Prostate gland (tissue), 2 donors: ENCODE results near the gene ZNF784. TPM values are rescaled to one million over a fixed set of nuclear protein-coding genes. Genes with fewer than 3 reads are reported as not detected.

Experiments
- DNase-seq: peaks from one replicate; pipeline ENCODE4 v3.0.0-alpha.2; 2019; ENCODE audit warnings: low spot score
- H3K27ac ChIP-seq, 2 donors: fragments of 200-600 bp; sonication (generic); 2 replicates each; pipeline ENCODE4 v1.5.1; 2017 to 2019
- H3K27me3 ChIP-seq: fragments of 200-600 bp; sonication (generic); replicated peaks from 2 replicates; pipeline ENCODE4 v1.5.1; 2019; ENCODE audit not compliant: insufficient read depth
- H3K36me3 ChIP-seq, 2 donors: fragments of 200-600 bp; sonication (generic); 1 replicate in 1 of 2; 2 replicates in 1 of 2; pipeline versions ENCODE4 v1.5.1 to v1.8.1; 2017 to 2019
- H3K4me1 ChIP-seq: fragments of 200-600 bp; sonication (generic); replicated peaks from 2 replicates; pipeline ENCODE4 v1.5.1; 2019
- H3K4me3 ChIP-seq, 2 donors: fragments of 200-600 bp; sonication (generic); 2 replicates each; pipeline ENCODE4 v1.5.1; 2017 to 2019
- H3K9me3 ChIP-seq: fragments of 200-600 bp; sonication (generic); 2 replicates; pipeline ENCODE4 v1.5.1; 2017
- CTCF ChIP-seq, 4 experiments: fragments of 200-600 bp in 2 of 4; fragments of 450-650 bp in 2 of 4; sonication (generic) in 2 of 4; IDR thresholded peaks; 1 replicate in 3 of 4; 2 replicates in 1 of 4; pipeline ENCODE4 v1.5.1; 2016 to 2019; ENCODE audit warnings: antibody characterized with exemption in 4 of 4, mild to moderate bottlenecking in 2 of 4, moderate library complexity in 2 of 4
- POLR2A ChIP-seq: fragments of 450-650 bp; IDR thresholded peaks from one replicate; pipeline ENCODE4 v1.6.1; 2016; ENCODE audit warnings: antibody characterized with exemption, mild to moderate bottlenecking
- POLR2AphosphoS5 ChIP-seq: sonication (generic); formaldehyde crosslinking; IDR thresholded peaks from one replicate; pipeline ENCODE4 v1.6.1; 2017; ENCODE audit warnings: antibody characterized with exemption
- WGBS: methylation state at CpG from one replicate; pipeline ENCODE4 v1.1.5; 2018; 5-methylcytosine and 5-hydroxymethylcytosine counted together
- intact Hi-C: fragments of 100-400 bp; cut with DNase I; formaldehyde crosslinking; loops from one replicate; pipeline ENCODE4 v1.14.2; 2022
- total RNA-seq, 2 donors: library from RNA; depleted of rRNA; stranded (reverse); fragments of >200 nt; gene quantifications; one replicate each; pipeline ENCODE4 v1.1.0, GENCODE V29; 2016

ZNF784 gene
- total RNA-seq, 2 donors from 2014 or later: 8.9 to 17.2 TPM

DNA sequence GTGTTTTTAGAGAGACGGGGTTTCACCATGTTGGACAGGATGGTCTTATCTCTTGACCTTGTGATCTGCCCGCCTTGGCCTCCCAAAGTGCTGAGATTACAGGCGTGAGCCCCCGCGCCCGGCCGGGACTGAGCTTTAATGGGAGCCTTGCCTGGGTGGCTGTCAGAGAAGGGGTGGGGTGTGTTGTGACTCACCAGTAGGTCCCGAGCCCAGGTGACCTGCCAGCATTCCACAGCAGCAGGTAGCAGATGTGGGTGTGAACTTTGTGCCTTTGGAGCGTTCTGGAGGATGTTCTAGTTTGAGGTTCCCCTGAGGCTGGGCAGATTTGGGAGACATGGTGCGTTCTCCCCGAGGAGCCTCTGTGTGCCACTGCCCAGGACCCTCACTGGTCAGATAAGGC, 43.6 kb upstream of the ZNF784 start:
- H3K27ac ChIP-seq: no peak overlapping the region
- peaks cover 32 to 48% of the 10 kb centered on the region in 2 donors for H3K36me3 ChIP-seq
- 71% methylated on average over 11 of the region's 11 CpGs for WGBS
- no peaks in the 10 kb centered on the region for H3K4me1 ChIP-seq
- no peak for TF ChIP-seq CTCF (IDR thresholded peaks at IDR 0.05)
- no peak for TF ChIP-seq POLR2A
- TF ChIP-seq POLR2AphosphoS5: no peak
- no peak overlapping the region for H3K4me3 ChIP-seq
- no peak for DNase-seq
- no peaks in the 10 kb centered on the region for H3K27me3 ChIP-seq
- intact Hi-C loops: no loop called here
- no peaks in the 10 kb centered on the region for H3K9me3 ChIP-seq

- no peak for TF ChIP-seq POLR2AphosphoS5
- no peak for TF ChIP-seq CTCF (IDR thresholded peaks at IDR 0.05)
Observed at GRCh38 chr19:55667511-55667910, 43.1 kb upstream of the ZNF784 start.

DNA sequence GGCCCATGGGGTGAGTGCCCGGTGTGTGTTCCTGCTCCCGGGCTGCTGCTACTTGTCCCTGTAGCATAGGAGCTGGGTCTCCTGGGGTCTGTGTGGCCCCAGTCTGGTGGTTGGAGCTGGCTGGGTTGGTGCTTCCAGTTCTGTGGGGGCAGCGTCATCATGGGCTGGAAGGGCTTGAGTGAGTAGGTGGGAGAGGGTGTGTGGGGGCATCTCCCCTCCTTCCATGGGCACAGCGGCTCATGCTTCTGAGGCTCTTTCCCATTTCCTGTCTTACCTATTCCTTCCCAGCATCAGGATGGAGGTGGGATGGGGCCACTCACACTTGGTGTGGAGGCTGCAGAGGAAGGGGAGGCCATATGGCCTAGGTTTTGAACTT, 42.6 kb upstream of the ZNF784 start:
- WGBS: 95% methylated on average over 4 of the region's 4 CpGs
- no peak for DNase-seq
- Histone ChIP-seq H3K27me3 (no peaks in the 10 kb centered on the region), H3K4me3 (no peak overlapping the region), H3K4me1 (no peaks in the 10 kb centered on the region), H3K36me3 (peaks cover 40 to 58% of the 10 kb centered on the region in 2 donors), H3K27ac (no peak overlapping the region), H3K9me3 (no peaks in the 10 kb centered on the region)
- intact Hi-C loops: no loop called here
- TF ChIP-seq POLR2A: no peak
- no peak for TF ChIP-seq CTCF (IDR thresholded peaks at IDR 0.05)
- TF ChIP-seq POLR2AphosphoS5: no peak

More at GRCh38 chr19:55667511-55667910, 43.1 kb upstream of the ZNF784 start:
- Histone ChIP-seq H3K27me3 (no peaks in the 10 kb centered on the region), H3K4me3 (no peak overlapping the region), H3K36me3 (peaks cover 36 to 53% of the 10 kb centered on the region in 2 donors), H3K4me1 (no peaks in the 10 kb centered on the region), H3K27ac (no peak overlapping the region), H3K9me3 (no peaks in the 10 kb centered on the region)
- WGBS: 88% methylated on average over 12 of the region's 12 CpGs
- no peak for DNase-seq
- intact Hi-C loops: no loop called here

GRCh38 chr19:55666343-55667005, 42.1 kb upstream of the ZNF784 start:
- H3K9me3 ChIP-seq: no peaks in the 10 kb centered on the region
- TF ChIP-seq CTCF (IDR thresholded peaks at IDR 0.05) (no peak), POLR2A (no peak), POLR2AphosphoS5 (no peak)
- H3K4me1 ChIP-seq: no peaks in the 10 kb centered on the region
- no peak for DNase-seq
- H3K4me3 ChIP-seq: no peak overlapping the region
- no peaks in the 10 kb centered on the region for H3K27me3 ChIP-seq
- intact Hi-C loops: no loop called here
- H3K27ac ChIP-seq: no peak overlapping the region
- H3K36me3 ChIP-seq: peaks cover 40 to 62% of the 10 kb centered on the region in 2 donors
- WGBS: 74% methylated on average over 12 of the region's 12 CpGs

GRCh38 chr19:55663846-55664536, 39.6 kb upstream of the ZNF784 start:
- H3K36me3 ChIP-seq: peaks cover 32 to 51% of the 10 kb centered on the region in 2 donors
- no peaks in the 10 kb centered on the region for H3K9me3 ChIP-seq
- no peaks in the 10 kb centered on the region for H3K27me3 ChIP-seq
- intact Hi-C loops: no loop called here
- WGBS: 87% methylated on average over 20 of the region's 20 CpGs
- H3K4me3 ChIP-seq: no peak overlapping the region
- peaks cover under 1% of the 10 kb centered on the region for H3K4me1 ChIP-seq
- TF ChIP-seq POLR2A: no peak
- TF ChIP-seq CTCF (IDR thresholded peaks at IDR 0.05): no peak
- TF ChIP-seq POLR2AphosphoS5: no peak
- no peak for DNase-seq
- H3K27ac ChIP-seq: no peak overlapping the region
